Omental fat pad (tissue), 4 donors: ENCODE data around the gene TSSC4. TPM values are rescaled to one million over a fixed set of nuclear protein-coding genes. Genes with fewer than 3 reads are reported as not detected.

Source experiments
- ATAC-seq: fragments of 150-250 bp; one replicate; pipeline ENCODE4 v1.9.1; 2016; ENCODE audit warnings: mild to moderate bottlenecking, moderate library complexity; ENCODE audit not compliant: low FRiP score
- DNase-seq: peaks from one replicate; pipeline ENCODE4 v3.0.0-alpha.2; 2019; ENCODE audit warnings: low spot score
- total RNA-seq, 4 donors: library from RNA; depleted of rRNA; stranded (reverse); fragments of >200 nt; gene quantifications; one replicate each; pipeline ENCODE4 v1.1.0, GENCODE V29; 2016
- TF ChIP-seq, protein P1 (sequence below), 3 donors: fragments of 450-650 bp; IDR thresholded peaks; one replicate each; pipeline ENCODE4 v1.5.1; 2016 to 2017; ENCODE audit warnings: antibody characterized with exemption in 3 of 3, mild to moderate bottlenecking in 3 of 3, moderate library complexity in 2 of 3

The TSSC4 gene
- total RNA-seq, 4 donors from 2014 or later, result 29.9 to 59.7 (median 33.5) TPM

DNA sequence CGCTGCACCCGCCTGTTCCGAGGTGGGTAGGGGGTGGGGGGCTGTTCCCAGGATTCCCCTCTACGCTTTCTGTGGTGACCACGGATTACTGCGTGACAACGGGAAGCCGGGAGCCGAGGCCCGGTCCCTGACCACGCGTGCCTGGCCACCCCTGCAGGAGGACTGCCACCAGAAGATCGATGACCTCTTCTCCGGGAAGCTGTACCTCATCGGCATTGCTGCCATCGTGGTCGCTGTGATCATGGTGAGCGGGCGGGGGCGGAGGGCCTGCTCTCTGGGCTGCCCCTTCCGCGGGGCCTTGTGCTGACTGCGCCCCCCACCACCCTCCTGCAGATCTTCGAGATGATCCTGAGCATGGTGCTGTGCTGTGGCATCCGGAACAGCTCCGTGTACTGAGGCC, 4.1 kb upstream of the TSSC4 start:
- ATAC-seq (no peak), DNase-seq (no peak)
- TF ChIP-seq, protein P1, sequence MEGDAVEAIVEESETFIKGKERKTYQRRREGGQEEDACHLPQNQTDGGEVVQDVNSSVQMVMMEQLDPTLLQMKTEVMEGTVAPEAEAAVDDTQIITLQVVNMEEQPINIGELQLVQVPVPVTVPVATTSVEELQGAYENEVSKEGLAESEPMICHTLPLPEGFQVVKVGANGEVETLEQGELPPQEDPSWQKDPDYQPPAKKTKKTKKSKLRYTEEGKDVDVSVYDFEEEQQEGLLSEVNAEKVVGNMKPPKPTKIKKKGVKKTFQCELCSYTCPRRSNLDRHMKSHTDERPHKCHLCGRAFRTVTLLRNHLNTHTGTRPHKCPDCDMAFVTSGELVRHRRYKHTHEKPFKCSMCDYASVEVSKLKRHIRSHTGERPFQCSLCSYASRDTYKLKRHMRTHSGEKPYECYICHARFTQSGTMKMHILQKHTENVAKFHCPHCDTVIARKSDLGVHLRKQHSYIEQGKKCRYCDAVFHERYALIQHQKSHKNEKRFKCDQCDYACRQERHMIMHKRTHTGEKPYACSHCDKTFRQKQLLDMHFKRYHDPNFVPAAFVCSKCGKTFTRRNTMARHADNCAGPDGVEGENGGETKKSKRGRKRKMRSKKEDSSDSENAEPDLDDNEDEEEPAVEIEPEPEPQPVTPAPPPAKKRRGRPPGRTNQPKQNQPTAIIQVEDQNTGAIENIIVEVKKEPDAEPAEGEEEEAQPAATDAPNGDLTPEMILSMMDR (IDR thresholded peaks at IDR 0.05), result no peak

DNA sequence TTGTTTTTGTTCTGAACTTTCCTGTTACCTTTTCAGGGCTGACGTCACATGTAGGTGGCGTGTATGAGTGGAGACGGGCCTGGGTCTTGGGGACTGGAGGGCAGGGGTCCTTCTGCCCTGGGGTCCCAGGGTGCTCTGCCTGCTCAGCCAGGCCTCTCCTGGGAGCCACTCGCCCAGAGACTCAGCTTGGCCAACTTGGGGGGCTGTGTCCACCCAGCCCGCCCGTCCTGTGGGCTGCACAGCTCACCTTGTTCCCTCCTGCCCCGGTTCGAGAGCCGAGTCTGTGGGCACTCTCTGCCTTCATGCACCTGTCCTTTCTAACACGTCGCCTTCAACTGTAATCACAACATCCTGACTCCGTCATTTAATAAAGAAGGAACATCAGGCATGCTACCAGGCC, 3.5 kb upstream of the TSSC4 start:
- TF ChIP-seq, protein P1 (IDR thresholded peaks at IDR 0.05), result no peak
- DNase-seq (no peak), ATAC-seq (no peak)

DNA sequence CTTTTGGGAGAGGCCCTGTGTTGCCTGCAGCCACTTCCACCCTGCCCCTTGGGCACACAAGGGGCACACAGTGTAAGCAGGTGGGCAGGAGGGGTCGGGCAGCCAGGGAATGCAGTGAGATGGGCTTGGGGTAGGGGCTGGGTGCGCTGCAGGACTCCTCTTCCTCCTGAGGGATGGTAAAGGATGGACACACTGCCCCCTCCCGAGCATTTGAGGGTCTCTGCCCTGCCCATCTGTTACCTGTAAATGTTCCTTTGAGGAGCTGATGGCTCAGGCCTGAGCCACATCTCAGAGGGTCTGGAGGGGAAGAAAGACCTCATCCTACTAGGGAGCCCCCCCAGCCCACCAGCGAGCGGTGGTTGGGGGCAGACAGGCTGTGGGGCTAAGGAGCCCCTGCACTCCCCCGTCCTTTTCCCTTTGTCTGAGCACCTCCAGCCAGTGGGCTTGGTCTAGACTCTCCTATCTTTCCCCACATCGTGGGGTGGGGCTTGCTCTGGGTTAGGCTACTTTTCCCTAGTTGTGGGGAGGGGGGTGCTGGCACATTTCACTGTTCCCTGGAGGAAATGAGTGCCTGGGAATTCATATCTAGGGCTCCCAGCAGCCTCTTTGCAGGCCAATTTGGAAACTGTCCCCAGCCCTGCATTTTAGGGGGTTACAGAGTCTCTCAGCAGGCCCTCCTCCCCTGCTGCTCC, 1.7 kb upstream of the TSSC4 start:
- no peak for ATAC-seq
- TF ChIP-seq, protein P1 (IDR thresholded peaks at IDR 0.05), result no peak
- DNase-seq, result no peak

DNA sequence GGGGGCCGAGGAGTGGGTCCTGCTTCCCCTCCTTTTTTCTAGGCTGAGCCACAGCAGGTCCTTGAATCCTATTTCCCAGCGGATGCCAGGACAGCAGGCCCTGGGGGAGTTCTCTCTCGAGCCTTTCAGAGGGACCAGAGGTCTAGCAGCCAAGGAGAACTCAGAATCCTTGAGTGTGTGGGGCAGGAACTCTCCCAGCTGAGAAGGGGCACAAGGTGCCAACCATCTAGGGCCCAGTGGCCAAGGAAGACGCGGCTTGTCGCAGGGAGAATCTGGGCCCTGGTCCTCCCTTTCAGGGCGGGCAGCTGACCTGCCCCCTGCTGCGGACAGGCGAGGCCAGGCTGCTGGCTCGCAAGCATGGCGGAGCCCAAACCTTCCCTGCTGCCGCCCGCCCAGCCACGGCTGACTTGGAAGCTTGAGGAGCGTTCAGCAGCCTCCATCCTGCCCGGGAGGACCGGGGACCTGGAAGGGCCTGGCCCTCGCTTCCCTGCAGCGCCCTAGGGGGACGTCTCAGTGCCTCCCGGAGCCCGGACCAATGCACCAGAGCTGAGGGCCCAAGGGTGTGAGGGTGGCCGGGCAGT, 972 bp upstream of the TSSC4 start:
- ATAC-seq, result peak; percentile 3
- no peak for DNase-seq
- TF ChIP-seq, protein P1 (IDR thresholded peaks at IDR 0.05), result no peak

DNA sequence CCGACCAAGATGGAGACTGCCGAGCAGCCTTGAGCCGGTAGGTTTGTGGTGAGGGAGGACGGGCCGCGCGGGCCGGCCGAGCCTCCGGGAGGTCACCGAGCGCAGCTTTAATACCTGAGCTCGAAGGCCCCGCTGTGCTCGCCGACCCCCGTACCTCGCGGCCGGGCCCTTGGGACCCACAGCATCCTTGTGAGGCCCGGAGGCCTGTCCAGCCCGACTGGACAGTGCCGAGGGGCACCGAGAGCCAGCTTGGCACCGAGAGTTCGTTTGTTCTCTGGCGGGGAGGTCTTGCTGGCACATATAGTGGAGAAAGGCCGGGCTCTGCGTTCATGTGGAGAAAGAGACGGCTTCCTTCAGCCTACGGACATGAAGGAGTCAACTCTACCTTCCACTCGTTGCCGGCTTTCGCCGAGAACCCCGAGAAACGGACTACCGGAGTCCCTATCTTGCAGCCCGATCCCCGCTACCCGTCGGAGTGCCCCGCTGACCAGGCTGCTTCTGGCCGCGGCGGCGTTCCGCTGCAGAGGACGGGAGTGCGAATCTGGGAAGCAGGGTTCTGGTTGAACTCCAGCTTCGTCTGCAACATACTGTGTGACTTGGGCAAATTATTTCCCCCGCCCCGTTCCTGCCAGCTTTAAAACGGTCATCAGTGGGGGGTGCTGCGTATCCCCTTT, 349 bp downstream of the TSSC4 start:
- TF ChIP-seq, protein P1 (IDR thresholded peaks at IDR 0.05), result no peak
- ATAC-seq (no peak), DNase-seq (no peak)

DNA sequence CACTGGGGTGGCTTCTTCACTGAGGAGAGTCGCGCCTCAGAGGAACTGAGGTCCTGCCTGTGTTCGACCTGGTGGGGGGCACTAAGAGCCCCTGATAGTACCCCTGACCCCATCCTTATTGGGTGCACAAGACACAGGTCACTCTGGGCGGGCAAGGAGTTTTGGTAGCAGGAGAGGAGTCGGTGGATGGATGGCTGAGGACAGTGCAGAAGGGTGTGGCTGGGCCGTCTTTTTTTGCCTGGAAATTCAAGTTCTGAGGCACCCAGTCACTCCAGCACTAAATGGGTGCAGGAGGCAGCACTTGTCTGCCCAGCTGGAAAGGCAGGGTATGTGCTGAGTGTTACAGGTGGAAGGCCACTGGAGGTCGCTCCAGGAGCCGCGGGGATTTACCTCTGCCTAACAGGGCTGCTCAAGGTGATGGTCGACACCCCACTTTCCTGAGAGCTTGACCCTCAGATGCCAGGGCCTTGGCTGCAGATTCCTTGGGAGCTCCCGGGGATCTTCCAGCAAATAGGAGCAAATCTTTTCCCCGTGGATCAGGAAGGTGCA, 960 bp downstream of the TSSC4 start:
- TF ChIP-seq, protein P1 (IDR thresholded peaks at IDR 0.05), result no peak
- DNase-seq, result no peak
- no peak for ATAC-seq
